Upper lobe of left lung (tissue), 6 donors: ENCODE data around the gene CLSTN2. TPM values are rescaled to one million over a fixed set of nuclear protein-coding genes. Genes with fewer than 3 reads are reported as not detected.

Experiments used
- ATAC-seq, 2 donors: fragments of 200-7000 bp; cut with Tn5 transposase; one replicate each; pipeline ENCODE4 v1.9.1; 2022; ENCODE audit warnings: mild to moderate bottlenecking in 2 of 2, moderate library complexity in 2 of 2; ENCODE audit not compliant: low FRiP score in 2 of 2
- DNase-seq, 2 donors: peaks; one replicate each; pipeline ENCODE4 v3.0.0-alpha.2; 2019 to 2020
- H3K27ac ChIP-seq, 4 donors: fragments of 200-600 bp; sonication (generic); one replicate each; pipeline ENCODE4 v1.5.1; 2016 to 2019
- H3K27me3 ChIP-seq, 4 donors: fragments of 200-600 bp; sonication (generic); one replicate each; pipeline ENCODE4 v1.5.1; 2017 to 2019
- H3K36me3 ChIP-seq, 4 donors: fragments of 200-600 bp; sonication (generic); one replicate each; pipeline ENCODE4 v1.5.1; 2016 to 2019
- H3K4me1 ChIP-seq, 4 donors: fragments of 200-600 bp; sonication (generic); one replicate each; pipeline ENCODE4 v1.5.1; 2018 to 2019
- H3K4me3 ChIP-seq, 4 donors: fragments of 200-600 bp; sonication (generic); one replicate each; pipeline ENCODE4 v1.5.1; 2017 to 2019; ENCODE audit warnings: mild to moderate bottlenecking in 2 of 4, moderate library complexity in 1 of 4
- H3K9me3 ChIP-seq, 4 donors: fragments of 200-600 bp; sonication (generic); one replicate each; pipeline ENCODE4 v1.5.1; 2018 to 2019
- CTCF ChIP-seq, 6 experiments: fragments of 450-650 bp in 4 of 6; fragments of 200-600 bp in 2 of 6; sonication (generic) in 2 of 6; IDR thresholded peaks; one replicate each; pipeline ENCODE4 v1.5.1; 2016 to 2019; ENCODE audit warnings: antibody characterized with exemption in 6 of 6
- EP300 ChIP-seq, 4 donors: sonication (generic); formaldehyde crosslinking; IDR thresholded peaks; one replicate each; pipeline ENCODE4 v1.5.1; 2017; ENCODE audit warnings: antibody characterized with exemption in 4 of 4, control low read depth in 2 of 4
- POLR2A ChIP-seq, 4 donors: fragments of 450-650 bp; IDR thresholded peaks; one replicate each; pipeline ENCODE4 v1.5.1; 2016 to 2017; ENCODE audit warnings: antibody characterized with exemption in 4 of 4, mild to moderate bottlenecking in 2 of 4
- POLR2AphosphoS5 ChIP-seq, 2 donors: sonication (generic); formaldehyde crosslinking; IDR thresholded peaks; one replicate each; pipeline ENCODE4 v1.5.1; 2017; ENCODE audit warnings: antibody characterized with exemption in 2 of 2
- WGBS, 2 donors: methylation state at CpG; one replicate each; pipeline ENCODE4 v1.1.5; 2017 to 2018; 5-methylcytosine and 5-hydroxymethylcytosine counted together
- total RNA-seq, 6 donors: library from RNA; depleted of rRNA in 4 of 6; stranded (reverse); fragments of >200 nt in 4 of 6; gene quantifications; one replicate each; pipeline versions ENCODE4 v1.1.0 to v1.2.1, GENCODE V29; 2016 to 2021
- donor health status: DM: no; HTN: no; CAD: no; lungs with moderate emphysema.
- donor health status: DM: no; HTN: yes; CAD: no; lungs with severe emphysema.

Gene CLSTN2
- total RNA-seq, 6 donors from 2014 or later, result 1.0 to 4.3 (median 1.6) TPM

GRCh38 chr3:140552898-140553297, 617.9 kb downstream of the CLSTN2 start:
- Histone ChIP-seq H3K4me3 (no peak overlapping the region), H3K27me3 (no peaks in the 10 kb centered on the region), H3K27ac (no peak overlapping the region), H3K4me1 (no peaks in the 10 kb centered on the region), H3K36me3 (no peaks in the 10 kb centered on the region), H3K9me3 (no peaks in the 10 kb centered on the region)
- no peak for ATAC-seq
- WGBS, 2 donors, result 93% methylated on average over 5 of the region's 5 CpGs
- TF ChIP-seq CTCF (IDR thresholded peaks at IDR 0.05) (no peak), EP300 (IDR thresholded peaks at IDR 0.05) (no peak), POLR2A (IDR thresholded peaks at IDR 0.05) (no peak)
- DNase-seq, result no peak

GRCh38 chr3:140553591-140553990, 618.6 kb downstream of the CLSTN2 start:
- WGBS, 2 donors, result 73 to 80% methylated on average over 4 of the region's 4 CpGs
- DNase-seq (no peak), ATAC-seq (no peak)
- Histone ChIP-seq H3K36me3 (no peaks in the 10 kb centered on the region), H3K27me3 (no peaks in the 10 kb centered on the region), H3K27ac (no peak overlapping the region), H3K9me3 (no peaks in the 10 kb centered on the region), H3K4me1 (no peaks in the 10 kb centered on the region), H3K4me3 (no peak overlapping the region)
- no peak for TF ChIP-seq CTCF (IDR thresholded peaks at IDR 0.05)
- TF ChIP-seq POLR2A (IDR thresholded peaks at IDR 0.05), result no peak
- no peak for TF ChIP-seq POLR2AphosphoS5 (IDR thresholded peaks at IDR 0.05)
- TF ChIP-seq EP300 (IDR thresholded peaks at IDR 0.05), result no peak

- ATAC-seq (no peak), DNase-seq (no peak)
- no peak overlapping the region for H3K4me3 ChIP-seq
- H3K4me1 ChIP-seq, result no peaks in the 10 kb centered on the region
- H3K36me3 ChIP-seq, result no peaks in the 10 kb centered on the region
- no peak for TF ChIP-seq CTCF (IDR thresholded peaks at IDR 0.05)
- TF ChIP-seq POLR2A (IDR thresholded peaks at IDR 0.05), result no peak
- no peak for TF ChIP-seq EP300 (IDR thresholded peaks at IDR 0.05)
- no peak for TF ChIP-seq POLR2AphosphoS5 (IDR thresholded peaks at IDR 0.05)
- H3K27me3 ChIP-seq, result no peaks in the 10 kb centered on the region
- H3K9me3 ChIP-seq, result no peaks in the 10 kb centered on the region
- 76 to 85% methylated on average over 3 of the region's 3 CpGs for WGBS, 2 donors
- no peak overlapping the region for H3K27ac ChIP-seq
Observed at GRCh38 chr3:140555666-140556065, 620.7 kb downstream of the CLSTN2 start.

- no peaks in the 10 kb centered on the region for H3K36me3 ChIP-seq
- H3K4me3 ChIP-seq, result no peak overlapping the region
- H3K27ac ChIP-seq, result no peak overlapping the region
- ATAC-seq, result peak in 1 of 2 donors; percentile 17
- DNase-seq, result no peak
- no peaks in the 10 kb centered on the region for H3K27me3 ChIP-seq
- no peaks in the 10 kb centered on the region for H3K9me3 ChIP-seq
- no peaks in the 10 kb centered on the region for H3K4me1 ChIP-seq
- WGBS, 2 donors, result 73 to 76% methylated on average over 4 of the region's 4 CpGs
- TF ChIP-seq CTCF (IDR thresholded peaks at IDR 0.05), result no peak
- TF ChIP-seq POLR2A (IDR thresholded peaks at IDR 0.05), result no peak
Observed at GRCh38 chr3:140557476-140557875, 622.5 kb downstream of the CLSTN2 start.

- TF ChIP-seq POLR2AphosphoS5 (IDR thresholded peaks at IDR 0.05) (no peak), POLR2A (IDR thresholded peaks at IDR 0.05) (no peak), CTCF (IDR thresholded peaks at IDR 0.05) (no peak), EP300 (IDR thresholded peaks at IDR 0.05) (no peak)
- ATAC-seq (no peak), DNase-seq (no peak)
- H3K27me3 ChIP-seq, result no peaks in the 10 kb centered on the region
- H3K9me3 ChIP-seq, result no peaks in the 10 kb centered on the region
- no peaks in the 10 kb centered on the region for H3K4me1 ChIP-seq
- WGBS, 2 donors, result 71 to 73% methylated on average over 4 of the region's 4 CpGs
- no peak overlapping the region for H3K27ac ChIP-seq
- no peaks in the 10 kb centered on the region for H3K36me3 ChIP-seq
- H3K4me3 ChIP-seq, result no peak overlapping the region
Observed at GRCh38 chr3:140559546-140559945, 624.6 kb downstream of the CLSTN2 start.
